Pancreas (tissue), 10 donors: ENCODE results near the gene NBEA. TPM values are rescaled to one million over a fixed set of nuclear protein-coding genes. Genes with fewer than 3 reads are reported as not detected.

Source experiments
- ATAC-seq, 4 donors: fragments of 200-7000 bp; cut with Tn5 transposase; one replicate each; pipeline versions ENCODE4 v1.8.0 to v1.9.1; 2020; ENCODE audit warnings: mild to moderate bottlenecking in 4 of 4, moderate library complexity in 4 of 4
- DNase-seq, 6 donors: peaks; one replicate each; pipeline ENCODE4 v3.0.0-alpha.2; 2020
- FAIRE-seq: peaks from 2 replicates; lab custom pipeline; 2012; peaks lifted over from hg19 to GRCh38; lab: Jason Lieb, UNC
- H3K27ac ChIP-seq, 4 donors: fragments of 200-600 bp; sonication (generic); 1 replicate in 3 of 4; 2 replicates in 1 of 4; pipeline versions ENCODE4 v1.5.0 to v1.8.0; 2020
- H3K27me3 ChIP-seq, 4 donors: fragments of 200-600 bp; one replicate each; pipeline ENCODE4 v1.8.0; 2021
- H3K36me3 ChIP-seq, 3 donors: fragments of 200-600 bp; sonication (generic) in 1 of 3; one replicate each; pipeline versions ENCODE4 v1.5.0 to v1.8.0; 2020 to 2021
- H3K4me1 ChIP-seq, 3 donors: fragments of 200-600 bp; one replicate each; pipeline ENCODE4 v1.8.0; 2021
- H3K4me3 ChIP-seq, 4 donors: fragments of 200-600 bp; sonication (generic) in 2 of 4; one replicate each; pipeline versions ENCODE4 v1.5.0 to v1.8.0; 2020 to 2021
- H3K9me3 ChIP-seq, 4 donors: fragments of 200-600 bp; one replicate each; pipeline ENCODE4 v1.8.0; 2021
- WGBS, 2 donors: extraction: QIAGEN DNeasy Blood & Tissue Kit; methylation state at CpG; one replicate each; pipeline ENCODE4 v1.1.7; 2013; 5-methylcytosine and 5-hydroxymethylcytosine counted together
- intact Hi-C, 3 donors: fragments of 100-400 bp; cut with DNase I; formaldehyde crosslinking; loops; one replicate each; pipeline versions ENCODE4 v1.11.1 to v1.14.2; 2022
- polyA plus RNA-seq, 2 donors: library from polyadenylated mRNA; stranded (reverse); fragments of 200-250 nt; gene quantifications; one replicate each; pipeline ENCODE4 v1.2.3, GENCODE V29; 2013
- total RNA-seq, 6 donors: library from RNA; stranded (reverse); fragmentation: NEBNext Ultra II Directional in 4 of 6; extraction: Animal tissue kit (Norgen Biotek cat#: 25700) in 4 of 6; gene quantifications; one replicate each; pipeline versions ENCODE4 v1.2.1 to v1.2.4, GENCODE V29; 2021 to 2023
- TF ChIP-seq, protein P1 (sequence below), 4 donors: fragments of 200-600 bp; sonication (generic) in 3 of 4; IDR thresholded peaks; one replicate each; pipeline versions ENCODE4 v1.5.0 to v1.8.0; 2021; ENCODE audit warnings: antibody characterized with exemption in 4 of 4
- donor health status: healthy with polysubstance abuse.
- donor health status: DM: no; HTN: no; CAD: no; lungs with moderate emphysema.
- donor health status: DM: no; HTN: no; CAD: no.
- donor health status: control.
- donor health status: control.
- donor health status: Bipolar disorder and iron deficiency.
- donor health status: DM: yes; HTN: yes; CAD: no.
- donor health status: DM: no; HTN: no; CAD: no.
- donor health status: DM: no; HTN: no; CAD: no.
- donor health status: DM: yes; HTN: yes; CAD: no.

Gene NBEA
- total and polyA plus RNA-seq, 8 donors: 2.4 to 10.4 (median 4.8) TPM

DNA sequence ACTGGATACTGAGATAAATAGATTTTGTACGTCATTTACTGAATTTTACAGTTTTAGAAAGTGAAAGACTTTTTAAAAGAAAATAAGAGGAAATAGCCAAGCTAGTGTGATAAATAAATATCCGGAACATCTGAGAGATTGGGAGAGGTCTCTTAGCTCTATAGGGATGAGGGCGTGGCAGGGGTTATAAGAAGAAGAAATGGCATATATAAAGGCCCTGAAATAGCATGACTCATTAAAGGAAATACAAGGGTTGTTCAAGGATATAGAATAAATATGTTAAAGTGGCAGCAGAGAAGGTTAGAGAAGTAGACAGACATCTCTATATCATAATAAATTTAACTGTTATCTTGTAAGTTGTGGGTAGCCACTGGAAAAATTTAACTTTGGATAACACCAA is 390.1 kb downstream of the NBEA start:
- TF ChIP-seq, protein P1, sequence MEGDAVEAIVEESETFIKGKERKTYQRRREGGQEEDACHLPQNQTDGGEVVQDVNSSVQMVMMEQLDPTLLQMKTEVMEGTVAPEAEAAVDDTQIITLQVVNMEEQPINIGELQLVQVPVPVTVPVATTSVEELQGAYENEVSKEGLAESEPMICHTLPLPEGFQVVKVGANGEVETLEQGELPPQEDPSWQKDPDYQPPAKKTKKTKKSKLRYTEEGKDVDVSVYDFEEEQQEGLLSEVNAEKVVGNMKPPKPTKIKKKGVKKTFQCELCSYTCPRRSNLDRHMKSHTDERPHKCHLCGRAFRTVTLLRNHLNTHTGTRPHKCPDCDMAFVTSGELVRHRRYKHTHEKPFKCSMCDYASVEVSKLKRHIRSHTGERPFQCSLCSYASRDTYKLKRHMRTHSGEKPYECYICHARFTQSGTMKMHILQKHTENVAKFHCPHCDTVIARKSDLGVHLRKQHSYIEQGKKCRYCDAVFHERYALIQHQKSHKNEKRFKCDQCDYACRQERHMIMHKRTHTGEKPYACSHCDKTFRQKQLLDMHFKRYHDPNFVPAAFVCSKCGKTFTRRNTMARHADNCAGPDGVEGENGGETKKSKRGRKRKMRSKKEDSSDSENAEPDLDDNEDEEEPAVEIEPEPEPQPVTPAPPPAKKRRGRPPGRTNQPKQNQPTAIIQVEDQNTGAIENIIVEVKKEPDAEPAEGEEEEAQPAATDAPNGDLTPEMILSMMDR (IDR thresholded peaks at IDR 0.05): no peak
- intact Hi-C loops: no loop called here
- no peaks in the 10 kb centered on the region for H3K4me1 ChIP-seq
- no peak overlapping the region for H3K27ac ChIP-seq
- 89 to 93% methylated on average over 3 of the region's 3 CpGs for WGBS, 2 donors
- DNase-seq (no peak), ATAC-seq (no peak), FAIRE-seq (no peak)
- no peak overlapping the region for H3K4me3 ChIP-seq
- no peaks in the 10 kb centered on the region for H3K27me3 ChIP-seq
- H3K36me3 ChIP-seq: no peaks in the 10 kb centered on the region
- H3K9me3 ChIP-seq: peaks cover 0 to 2% (median 0%) of the 10 kb centered on the region in 4 donors

DNA sequence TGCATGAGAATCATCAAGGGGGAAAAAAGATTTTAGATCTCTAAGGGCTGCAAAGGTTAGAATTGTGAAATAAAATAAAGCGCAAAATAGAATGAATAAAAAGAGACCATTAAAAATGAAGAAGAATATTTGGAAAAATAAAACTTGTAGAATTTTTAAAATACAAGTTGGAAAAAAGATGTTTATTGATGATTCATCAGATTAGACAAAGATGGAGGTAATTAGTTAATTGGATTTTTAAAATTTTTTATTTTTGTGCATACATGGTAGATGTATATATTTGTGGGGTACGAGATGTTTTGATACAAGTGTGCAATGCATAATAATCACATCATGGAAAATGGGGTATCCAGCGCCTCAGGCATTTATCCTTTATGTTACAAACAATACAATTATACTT is 391.1 kb downstream of the NBEA start:
- Histone ChIP-seq H3K4me1 (no peaks in the 10 kb centered on the region), H3K9me3 (peaks cover 0 to 2% (median 0%) of the 10 kb centered on the region in 4 donors), H3K4me3 (no peak overlapping the region), H3K27ac (no peak overlapping the region), H3K27me3 (no peaks in the 10 kb centered on the region), H3K36me3 (no peaks in the 10 kb centered on the region)
- intact Hi-C loops: no loop called here
- 96% methylated on average over 3 of the region's 3 CpGs for WGBS, 2 donors
- ATAC-seq (no peak), FAIRE-seq (no peak), DNase-seq (no peak)
- TF ChIP-seq, protein P1 (IDR thresholded peaks at IDR 0.05): no peak

DNA sequence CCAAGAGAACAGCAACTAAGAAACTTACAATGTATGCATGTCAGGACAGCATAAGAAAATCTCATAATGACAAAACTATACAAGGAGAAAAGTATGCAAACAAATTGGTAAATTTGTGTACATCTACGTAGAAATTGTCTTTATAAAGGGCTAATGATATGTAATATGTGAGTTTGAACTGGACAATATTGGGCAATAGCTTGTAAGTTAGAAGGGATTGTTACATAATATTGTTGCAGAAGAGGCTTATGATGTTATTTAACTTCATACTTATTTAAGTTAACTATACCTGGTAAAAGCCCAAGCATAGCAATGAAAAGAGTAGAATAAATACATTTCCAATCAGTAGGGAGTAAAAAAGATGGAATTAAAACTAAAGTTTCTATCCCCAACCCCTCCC is 400.4 kb downstream of the NBEA start:
- H3K9me3 ChIP-seq: no peaks in the 10 kb centered on the region
- ATAC-seq (no peak), FAIRE-seq (no peak), DNase-seq (no peak)
- H3K4me1 ChIP-seq: no peaks in the 10 kb centered on the region
- TF ChIP-seq, protein P1 (IDR thresholded peaks at IDR 0.05): no peak
- H3K27ac ChIP-seq: no peak overlapping the region
- H3K27me3 ChIP-seq: no peaks in the 10 kb centered on the region
- H3K36me3 ChIP-seq: no peaks in the 10 kb centered on the region
- WGBS, 2 donors: 84 to 94% methylated on average over 1 of the region's 1 CpG
- H3K4me3 ChIP-seq: no peak overlapping the region
- intact Hi-C loops: no loop called here

DNA sequence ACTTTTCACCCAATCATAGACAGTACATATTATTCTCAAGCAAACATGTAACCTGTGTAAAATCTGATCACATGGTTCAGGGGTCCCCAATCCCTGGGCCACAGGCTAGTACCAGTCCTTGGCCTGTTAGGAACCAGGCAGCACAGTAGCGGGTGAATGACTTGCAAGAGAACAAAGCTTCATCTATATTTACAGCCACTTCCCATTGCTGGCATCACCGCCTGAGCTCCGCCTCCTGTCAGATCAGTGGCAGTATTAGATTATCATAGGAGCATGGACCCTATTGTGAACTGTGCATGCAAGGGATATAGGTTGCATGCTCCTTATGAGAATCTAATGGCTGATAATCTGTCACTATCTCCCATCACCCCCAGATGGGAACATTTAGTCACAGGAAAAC is 401.3 kb downstream of the NBEA start:
- FAIRE-seq (no peak), ATAC-seq (no peak), DNase-seq (no peak)
- H3K36me3 ChIP-seq: no peaks in the 10 kb centered on the region
- intact Hi-C loops: no loop called here
- 97 to 99% methylated on average over 3 of the region's 3 CpGs for WGBS, 2 donors
- TF ChIP-seq, protein P1 (IDR thresholded peaks at IDR 0.05): no peak
- no peaks in the 10 kb centered on the region for H3K27me3 ChIP-seq
- no peaks in the 10 kb centered on the region for H3K4me1 ChIP-seq
- H3K4me3 ChIP-seq: no peak overlapping the region
- H3K9me3 ChIP-seq: no peaks in the 10 kb centered on the region
- no peak overlapping the region for H3K27ac ChIP-seq

DNA sequence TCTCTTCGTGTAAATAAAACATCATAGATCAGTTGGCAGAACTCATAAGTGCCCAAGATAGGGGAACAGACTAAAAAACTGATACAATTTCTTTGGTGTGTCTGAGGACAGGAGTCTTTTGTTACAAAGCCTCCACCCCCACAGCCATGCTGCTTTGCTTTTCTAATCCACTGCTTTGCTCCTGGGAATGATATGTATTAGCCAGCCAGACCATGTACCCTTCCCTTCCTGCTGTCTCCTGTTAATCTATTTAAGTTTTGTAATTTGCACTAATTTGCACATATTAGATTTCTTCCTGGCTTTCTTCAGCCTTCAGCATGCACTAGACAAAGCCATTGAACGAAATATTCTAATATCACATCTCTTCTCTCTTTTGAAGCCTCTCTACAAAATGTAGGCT is 403.9 kb downstream of the NBEA start:
- no peak overlapping the region for H3K27ac ChIP-seq
- H3K27me3 ChIP-seq: no peaks in the 10 kb centered on the region
- H3K9me3 ChIP-seq: no peaks in the 10 kb centered on the region
- H3K4me3 ChIP-seq: no peak overlapping the region
- WGBS, 2 donors: 62 to 71% methylated on average over 2 of the region's 2 CpGs
- FAIRE-seq (no peak), ATAC-seq (no peak), DNase-seq (no peak)
- TF ChIP-seq, protein P1 (IDR thresholded peaks at IDR 0.05): no peak
- H3K4me1 ChIP-seq: no peaks in the 10 kb centered on the region
- intact Hi-C loops: no loop called here
- no peaks in the 10 kb centered on the region for H3K36me3 ChIP-seq
